Measurements from ENCODE around the gene SNX32.

GRCh38 chr11:65895482-65895981 lies 61.8 kb downstream of the SNX32 start:
- no peak for TF ChIP-seq GATA3 (IDR thresholded peaks at IDR 0.05; ENCODE audit: low read depth, low read length)
- no peak for TF ChIP-seq GATA2 (IDR thresholded peaks at IDR 0.05; ENCODE audit: low read depth, low read length)
